Lower leg skin (tissue), 3 donors: Measurements from ENCODE around the gene POLR2B.

Experiments
- CTCF ChIP-seq, 3 donors: fragments of 450-650 bp; IDR thresholded peaks; one replicate each; pipeline ENCODE4 v1.5.1; 2016; ENCODE audit warnings: antibody characterized with exemption in 3 of 3, mild to moderate bottlenecking in 3 of 3, moderate library complexity in 2 of 3
- POLR2A ChIP-seq, 2 donors: fragments of 450-650 bp; IDR thresholded peaks; one replicate each; pipeline ENCODE4 v1.6.1; 2016 to 2017; ENCODE audit warnings: antibody characterized with exemption in 2 of 2, mild to moderate bottlenecking in 1 of 2, moderate library complexity in 1 of 2

GRCh38 chr4:57074744-57075143 lies 96.0 kb downstream of the POLR2B start:
- no peak for TF ChIP-seq CTCF (IDR thresholded peaks at IDR 0.05)
- no peak for TF ChIP-seq POLR2A (IDR thresholded peaks at IDR 0.05)
